T47D (cell line): Measurements from ENCODE around the gene KLHDC8A.

Experiments used
- DNase-seq, 2 experiments: peaks; one replicate each; pipeline versions ENCODE4 v3.0.0 to v3.0.0-alpha.2; 2011 to 2012; ENCODE audit warnings: low read depth in 1 of 2, low spot score in 1 of 2
- JUND ChIP-seq: IDR thresholded peaks from 2 replicates; pipeline ENCODE4 v1.6.1; 2012; ENCODE audit warnings: low read depth
- in situ Hi-C: cut with HindIII; loops from 2 replicates; pipeline ENCODE4 v1.10.0; 2016; ENCODE audit warnings: low sequenced_read_pairs, low pct_unique_long_range_greater_than_20kb

Gene KLHDC8A

DNA sequence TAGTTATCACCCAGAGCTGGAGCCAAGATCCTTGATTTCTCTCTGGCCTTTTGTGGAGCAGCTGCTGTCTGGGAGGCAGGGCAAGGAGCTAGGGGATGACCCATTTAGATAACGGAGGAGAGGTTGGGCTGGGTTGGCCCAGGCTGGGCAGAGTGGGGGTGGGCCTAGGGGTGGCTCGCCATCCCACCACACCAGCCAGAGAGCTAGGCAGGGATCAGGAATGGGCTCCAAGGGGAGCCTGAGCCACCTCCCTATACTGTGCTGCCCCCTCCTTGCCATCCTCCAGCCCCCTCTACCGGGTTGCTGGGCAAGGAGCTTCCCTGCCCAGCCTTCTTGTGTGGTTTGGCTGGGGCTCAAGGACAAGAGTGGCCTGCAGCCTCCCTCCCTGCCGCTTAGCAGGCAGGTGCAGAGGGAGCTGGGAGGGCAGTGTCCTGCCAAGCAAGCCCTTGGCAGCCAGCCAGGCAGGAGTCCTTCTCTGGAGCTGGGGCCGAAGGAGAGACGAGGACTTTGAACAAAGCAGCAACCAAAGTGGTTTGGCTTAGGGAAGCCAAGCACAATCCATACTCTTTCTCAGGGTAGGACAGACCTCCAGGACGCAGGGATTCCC lies 39.3 kb downstream of the KLHDC8A start:
- DNase-seq, result peak; percentile 75 to 95
- in situ Hi-C loops, result no loop called here
- TF ChIP-seq JUND, result no peak

DNA sequence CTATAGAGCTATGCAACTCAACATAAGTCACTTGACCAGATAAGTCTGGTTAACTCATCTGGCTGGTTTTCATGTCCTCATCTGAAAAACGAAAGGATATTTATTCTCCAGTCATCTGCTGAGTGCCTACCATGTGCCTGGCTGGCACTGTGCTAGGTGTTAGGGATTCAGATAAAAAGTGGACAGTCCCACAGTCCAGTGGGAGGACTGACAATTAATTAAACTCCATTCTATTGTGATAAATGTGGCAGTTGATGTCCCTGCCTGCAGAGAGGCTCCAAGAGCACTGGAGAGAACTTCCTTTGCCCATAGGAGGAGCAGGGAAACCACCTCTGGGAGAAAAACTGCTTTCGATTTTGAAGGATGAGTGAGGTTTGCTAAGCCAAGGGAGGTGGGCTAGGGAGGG lies 40.6 kb downstream of the KLHDC8A start:
- in situ Hi-C loops, result no loop called here
- no peak for TF ChIP-seq JUND
- no peak for DNase-seq

DNA sequence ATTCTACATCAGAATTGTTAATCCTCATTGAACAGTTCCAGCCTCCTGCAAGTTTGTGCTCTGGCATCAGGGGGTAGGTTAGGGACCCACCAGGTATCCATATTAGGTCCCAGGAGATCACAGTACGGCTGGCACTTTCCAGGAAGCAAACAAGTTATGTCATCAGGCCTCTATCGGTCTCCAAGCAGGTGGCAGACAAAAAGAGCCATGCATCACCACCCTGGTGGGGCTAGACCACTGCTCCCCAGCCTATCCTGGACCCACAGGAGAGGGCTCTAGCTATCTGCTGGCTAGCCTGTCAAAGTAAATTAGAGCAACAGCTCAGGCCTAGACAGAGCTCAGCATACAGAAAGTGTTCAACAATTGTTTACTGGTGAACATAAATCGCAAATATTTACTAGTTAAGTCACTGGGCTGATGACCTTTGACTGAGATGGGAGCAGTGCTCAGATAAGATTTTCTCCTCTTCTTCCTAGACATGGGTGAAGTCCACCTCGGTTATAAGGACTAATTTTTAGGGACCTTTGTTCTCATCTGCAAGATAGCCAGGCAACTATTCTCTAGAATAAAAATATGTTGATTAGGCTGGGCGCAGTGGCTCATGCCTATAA lies 41.6 kb downstream of the KLHDC8A start:
- no peak for TF ChIP-seq JUND
- no peak for DNase-seq

DNA sequence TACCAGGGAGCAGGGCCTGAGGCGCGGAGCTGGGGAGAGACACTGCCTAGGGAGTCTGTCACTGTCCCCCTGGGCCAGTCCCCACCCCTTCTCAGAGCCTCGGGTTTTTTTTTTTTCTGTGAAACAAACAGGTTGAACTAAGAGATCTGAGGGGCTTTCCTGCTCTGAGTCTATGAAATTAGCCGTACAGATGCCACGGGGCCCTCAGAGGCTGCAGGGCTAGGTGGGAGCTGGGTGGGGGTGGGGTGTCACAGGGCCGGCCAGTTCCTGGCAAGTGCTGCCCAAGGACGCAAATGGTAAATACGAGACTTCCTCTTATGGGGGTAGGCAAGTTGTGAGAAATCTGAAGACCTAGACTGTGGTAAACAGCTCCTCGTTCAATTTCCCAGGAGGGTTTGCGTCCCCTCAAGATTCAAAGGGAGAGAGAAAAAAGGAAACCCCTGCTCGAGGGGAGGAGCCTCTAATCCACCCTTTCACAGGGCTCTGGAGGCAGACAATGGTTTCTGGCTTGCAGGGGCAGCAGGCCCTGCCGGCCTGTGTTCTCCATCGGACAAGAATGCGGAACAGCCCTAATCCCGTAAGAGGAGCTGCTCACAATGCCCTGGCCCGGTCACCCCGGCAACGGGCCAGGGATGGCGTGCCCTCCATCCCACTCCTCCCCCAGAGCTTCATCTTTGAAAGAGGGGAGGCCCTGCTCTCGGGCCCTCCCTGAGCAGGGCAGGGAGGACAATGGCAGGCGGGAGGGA lies 43.0 kb downstream of the KLHDC8A start:
- TF ChIP-seq JUND, result no peak
- peak in 1 of 2 experiments; percentile 47 for DNase-seq
- in situ Hi-C loops, result no loop called here

More for the DNA sequence above, 41.6 kb downstream of the KLHDC8A start:
- in situ Hi-C loops, result no loop called here

DNA sequence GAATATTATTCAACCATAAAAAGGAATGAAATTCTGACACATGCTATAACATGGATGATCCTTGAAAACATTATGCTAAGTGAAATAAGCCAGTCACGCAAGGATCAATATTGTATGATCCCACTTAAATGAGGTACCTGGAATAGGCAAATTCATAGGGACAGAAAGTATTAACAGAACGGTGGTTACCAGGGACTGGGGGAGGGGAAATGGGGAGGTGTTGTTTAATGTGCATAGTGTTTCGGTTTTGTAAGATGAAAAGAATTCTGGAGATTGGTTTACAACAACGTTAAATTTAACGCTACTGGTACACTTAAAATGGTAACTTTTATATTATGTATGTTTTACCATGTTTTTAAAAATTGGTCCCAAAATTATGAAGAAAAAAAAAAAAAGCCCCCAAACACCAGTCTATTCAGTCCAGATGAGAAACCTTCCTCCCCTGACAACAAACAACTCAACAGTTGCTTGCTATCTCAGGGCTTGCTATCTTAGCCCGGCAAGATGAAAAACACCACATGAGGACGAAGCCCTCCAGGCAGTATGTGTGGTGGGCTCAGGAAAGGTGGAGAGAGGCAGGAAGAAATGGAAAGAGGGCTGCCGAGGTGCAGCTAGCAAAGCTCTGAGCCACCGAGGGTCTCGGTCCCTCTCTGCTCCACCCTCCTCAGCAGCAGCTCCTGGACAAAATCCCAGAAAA lies 43.7 kb downstream of the KLHDC8A start:
- DNase-seq, result no peak
- in situ Hi-C loops, result no loop called here
- TF ChIP-seq JUND, result no peak

DNA sequence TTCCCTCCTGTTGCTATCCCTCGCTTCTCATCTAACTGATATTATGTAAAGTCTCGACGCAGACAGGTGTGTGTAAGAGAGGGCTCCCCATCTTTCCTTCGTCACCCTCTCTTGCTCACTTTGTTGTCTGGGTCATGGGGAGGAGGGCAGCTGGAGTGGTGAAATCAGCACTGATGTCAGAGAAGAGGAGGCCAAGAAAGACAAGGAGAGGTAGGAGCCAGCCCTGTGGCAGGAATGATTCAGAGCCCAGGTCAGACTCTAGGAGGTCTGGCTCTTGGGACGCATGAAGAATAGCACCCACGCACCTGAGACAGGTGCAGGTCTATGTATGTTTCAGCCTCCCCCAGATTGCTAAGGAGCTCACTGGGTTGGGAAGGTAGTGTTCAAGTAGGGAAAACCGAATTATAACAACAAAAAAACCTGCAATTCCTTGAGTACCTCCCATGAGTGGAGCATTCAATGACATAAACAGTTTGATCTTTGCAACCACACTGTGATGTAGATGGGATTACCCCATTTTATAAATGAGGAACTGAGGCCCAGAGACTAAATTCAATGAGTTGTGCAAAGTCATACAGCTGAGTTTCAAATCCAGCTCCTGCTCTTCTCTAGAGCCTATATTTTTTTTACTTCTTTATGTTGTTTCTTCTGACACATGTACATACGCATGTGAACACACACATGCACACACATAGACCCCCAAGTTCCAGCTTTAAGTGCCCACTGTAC lies 45.6 kb downstream of the KLHDC8A start:
- in situ Hi-C loops, result no loop called here
- DNase-seq, result no peak
- TF ChIP-seq JUND, result no peak

DNA sequence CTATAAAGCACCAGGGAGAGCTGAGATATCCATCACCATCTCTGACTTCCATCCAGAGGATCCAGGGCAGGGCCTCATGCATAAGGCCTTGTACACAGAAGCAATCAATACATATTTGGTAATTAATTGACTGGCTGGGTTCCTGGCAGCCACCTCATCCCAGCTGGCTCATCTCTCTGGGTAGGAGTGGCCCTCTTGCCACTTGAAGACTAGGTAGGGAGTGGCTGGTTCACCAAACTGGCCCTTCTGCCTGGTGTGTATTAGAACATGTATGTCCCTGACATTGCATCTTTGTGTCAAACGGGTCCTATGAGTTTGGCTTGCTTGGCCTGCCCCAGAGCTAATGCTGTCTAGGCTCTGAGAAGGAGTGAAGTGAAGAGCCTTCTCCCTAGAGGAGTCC lies 47.0 kb downstream of the KLHDC8A start:
- TF ChIP-seq JUND, result no peak
- in situ Hi-C loops, result no loop called here
- no peak for DNase-seq

DNA sequence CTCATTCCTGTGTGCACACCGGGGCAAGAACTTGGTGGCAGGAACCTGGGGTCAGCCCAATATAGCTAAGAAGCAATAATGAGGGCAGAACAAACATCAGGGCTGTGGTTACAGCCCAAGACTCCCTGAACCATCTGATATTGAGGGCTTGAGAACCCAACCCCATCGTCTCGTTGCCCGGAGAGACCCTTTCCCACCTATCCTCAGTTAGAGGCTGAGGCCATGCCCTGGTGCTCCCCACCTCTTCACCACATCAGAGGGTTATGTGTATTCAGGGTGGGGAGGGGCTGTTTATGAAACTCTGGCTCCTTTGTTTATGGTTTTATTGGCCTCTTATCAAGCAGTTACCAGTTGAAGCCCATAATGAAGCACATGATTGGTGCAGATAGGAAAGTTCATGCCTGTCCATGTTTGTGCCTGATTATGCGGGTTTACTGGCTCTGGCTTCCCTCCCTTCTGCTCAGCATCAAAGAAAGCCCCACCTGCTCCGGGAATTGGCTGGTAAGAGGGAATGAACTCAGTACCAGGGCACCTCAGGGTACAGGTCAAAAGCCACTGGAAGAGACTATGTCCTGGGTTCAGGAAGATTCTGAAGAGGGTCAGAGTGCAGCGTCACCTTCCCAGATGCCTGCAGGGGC lies 49.7 kb downstream of the KLHDC8A start:
- in situ Hi-C loops, result no loop called here
- no peak for TF ChIP-seq JUND
- no peak for DNase-seq

DNA sequence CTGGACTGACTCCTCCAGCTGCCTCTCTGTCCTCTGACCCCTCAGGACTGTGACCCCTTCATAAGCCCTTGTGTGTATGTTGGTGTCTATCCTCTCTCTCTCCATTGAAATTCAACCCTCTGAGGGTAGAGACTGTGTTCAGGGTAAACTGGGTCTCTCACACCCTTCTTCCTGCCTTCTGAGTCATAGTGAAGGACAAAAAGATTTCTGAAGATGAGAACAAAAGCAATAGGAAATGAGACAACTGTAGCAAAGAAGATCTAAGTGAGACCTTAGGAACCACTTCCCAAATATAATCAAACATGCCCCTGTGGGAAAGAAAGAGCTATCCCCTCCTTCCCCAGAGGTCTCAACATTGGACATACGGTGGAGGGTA lies 52.0 kb downstream of the KLHDC8A start:
- no peak for TF ChIP-seq JUND
- in situ Hi-C loops, result no loop called here
- DNase-seq, result no peak

DNA sequence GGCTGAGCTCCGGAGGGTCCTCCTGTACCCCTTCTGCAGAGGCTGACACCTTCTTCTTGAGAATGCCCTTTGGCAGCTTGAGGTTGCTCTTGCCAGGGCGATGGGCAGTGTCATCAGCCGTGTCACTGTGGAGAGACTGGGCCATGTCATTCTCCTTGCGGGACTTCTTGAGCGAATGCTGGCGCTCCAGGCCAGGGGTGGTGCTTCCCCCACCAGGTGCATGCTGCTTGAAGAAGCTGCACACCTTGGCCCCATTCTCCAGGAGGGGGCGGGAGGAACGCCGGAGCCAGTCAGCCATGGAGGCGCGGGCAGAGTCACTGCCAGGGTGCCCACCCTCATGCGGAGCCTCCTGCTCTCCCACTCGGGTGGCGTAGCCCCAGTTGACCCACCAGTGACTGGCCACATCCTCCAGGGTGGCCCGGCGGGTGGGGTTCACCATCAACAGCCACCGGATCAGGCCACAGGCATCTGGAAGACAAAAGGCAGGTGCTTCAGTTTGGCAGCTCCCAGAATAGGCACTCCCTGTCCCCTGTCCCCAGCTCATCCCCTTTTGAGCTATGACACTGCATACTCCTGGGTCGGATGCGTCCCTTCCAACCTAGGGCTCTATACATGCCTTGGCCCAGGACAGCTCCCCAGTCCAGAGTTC lies 52.6 kb downstream of the KLHDC8A start:
- DNase-seq, result no peak
- in situ Hi-C loops, result no loop called here
- TF ChIP-seq JUND, result no peak

DNA sequence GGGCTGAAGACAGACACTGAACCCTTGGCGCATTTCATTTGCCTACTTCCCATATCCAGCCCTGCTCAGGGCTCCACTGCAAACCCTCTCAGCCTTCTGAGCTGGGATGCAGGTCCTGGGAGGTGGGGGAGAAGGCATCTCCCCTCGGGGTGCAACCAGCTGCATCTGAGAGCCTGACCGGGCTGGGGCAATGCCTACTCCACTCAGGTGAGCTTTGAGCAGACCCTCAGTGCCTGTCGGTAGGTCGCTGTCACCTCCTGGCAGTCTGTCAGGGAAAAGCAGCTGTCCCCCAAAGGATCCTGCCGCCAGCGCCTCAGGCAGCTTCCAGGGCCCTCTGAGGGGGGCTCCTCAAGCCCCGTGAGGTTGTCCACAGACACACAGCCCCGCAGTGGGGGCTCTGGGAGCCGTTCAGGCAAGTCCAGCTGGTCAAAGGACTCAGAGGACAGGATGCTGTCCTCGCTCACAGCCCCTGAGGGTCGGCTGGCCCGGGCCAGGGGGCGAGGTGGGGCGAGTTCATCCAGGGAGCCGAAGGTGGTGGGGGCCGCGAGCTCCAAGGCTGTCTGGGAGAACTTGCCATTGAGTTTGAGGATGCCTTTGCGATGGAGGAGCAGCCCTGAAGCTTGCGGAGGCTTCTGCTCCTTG lies 53.4 kb downstream of the KLHDC8A start:
- TF ChIP-seq JUND, result no peak
- in situ Hi-C loops, result no loop called here
- no peak for DNase-seq
